Astrocyte (in vitro differentiated cells and primary cell): ENCODE data around the gene CCNI2. TPM values are rescaled to one million over a fixed set of nuclear protein-coding genes. Genes with fewer than 3 reads are reported as not detected.

Experiments used
- DNase-seq: peaks from one replicate; pipeline ENCODE4 v3.0.0-alpha.2; 2010; ENCODE audit warnings: low read depth
- FAIRE-seq: peaks from 2 replicates; lab custom pipeline; 2011; peaks lifted over from hg19 to GRCh38; lab: Jason Lieb, UNC
- H2AFZ ChIP-seq: 2 replicates; pipeline ENCODE4 v1.6.0; 2012; ENCODE audit warnings: low read depth, low read length, inconsistent platforms
- H3K27ac ChIP-seq: 2 replicates; pipeline ENCODE4 v1.5.1; 2011; ENCODE audit warnings: low read depth, low read length, inconsistent platforms
- H3K27me3 ChIP-seq: 2 replicates; pipeline ENCODE4 v1.6.0; 2011; ENCODE audit warnings: low read length, inconsistent platforms; ENCODE audit not compliant: insufficient read depth
- H3K36me3 ChIP-seq: 2 replicates; pipeline ENCODE4 v1.5.1; 2011; ENCODE audit warnings: low read length, inconsistent platforms; ENCODE audit not compliant: insufficient read depth
- H3K4me1 ChIP-seq: 2 replicates; pipeline ENCODE4 v1.5.1; 2011; ENCODE audit warnings: low read length, inconsistent platforms; ENCODE audit not compliant: insufficient read depth
- H3K4me2 ChIP-seq: 2 replicates; pipeline ENCODE4 v1.6.0; 2012; ENCODE audit warnings: low read length, inconsistent platforms
- H3K4me3 ChIP-seq: 2 replicates; pipeline ENCODE4 v1.5.1; 2011; ENCODE audit warnings: low read depth, mild to moderate bottlenecking, low read length, inconsistent platforms; ENCODE audit not compliant: insufficient read depth
- H3K79me2 ChIP-seq: 2 replicates; pipeline ENCODE4 v1.6.0; 2012; ENCODE audit warnings: mild to moderate bottlenecking, low read length, inconsistent platforms; ENCODE audit not compliant: insufficient read depth
- H3K9ac ChIP-seq: 2 replicates; pipeline ENCODE4 v1.6.0; 2012; ENCODE audit warnings: mild to moderate bottlenecking, low read length, inconsistent platforms
- H3K9me3 ChIP-seq: 2 replicates; pipeline ENCODE4 v1.5.1; 2012; ENCODE audit warnings: low read depth, mild to moderate bottlenecking, low read length, inconsistent platforms; ENCODE audit not compliant: insufficient read depth
- H4K20me1 ChIP-seq: 2 replicates; pipeline ENCODE4 v1.6.0; 2012; ENCODE audit warnings: low read length, inconsistent platforms; ENCODE audit not compliant: insufficient read depth
- H3K27ac Mint-ChIP-seq: one replicate; pipeline ENCODE4 v1.8.0; 2021; ENCODE audit warnings: mild to moderate bottlenecking, mixed read lengths; ENCODE audit not compliant: unreplicated experiment
- H3K27me3 Mint-ChIP-seq: one replicate; pipeline ENCODE4 v1.8.0; 2021; ENCODE audit warnings: low read depth, mixed read lengths; ENCODE audit not compliant: unreplicated experiment
- H3K36me3 Mint-ChIP-seq: one replicate; pipeline ENCODE4 v1.8.0; 2021; ENCODE audit warnings: low read depth, mixed read lengths; ENCODE audit not compliant: unreplicated experiment
- H3K4me1 Mint-ChIP-seq: one replicate; pipeline ENCODE4 v1.8.0; 2021; ENCODE audit warnings: low read depth, mixed read lengths; ENCODE audit not compliant: unreplicated experiment
- H3K4me3 Mint-ChIP-seq: one replicate; pipeline ENCODE4 v1.8.0; 2021; ENCODE audit warnings: mild to moderate bottlenecking, moderate library complexity, mixed read lengths; ENCODE audit not compliant: unreplicated experiment
- H3K9me3 Mint-ChIP-seq: one replicate; pipeline ENCODE4 v1.8.0; 2021; ENCODE audit warnings: mild to moderate bottlenecking, mixed read lengths; ENCODE audit not compliant: unreplicated experiment
- CTCF ChIP-seq: IDR thresholded peaks from 2 replicates; pipeline ENCODE4 v1.5.1; 2011; ENCODE audit warnings: low read depth, mild to moderate bottlenecking, inconsistent platforms, low read length, moderate library complexity; ENCODE audit not compliant: insufficient read depth
- EZH2 ChIP-seq: IDR thresholded peaks from 2 replicates; pipeline ENCODE4 v1.6.1; 2012; ENCODE audit warnings: mild to moderate bottlenecking, low read length, inconsistent platforms; ENCODE audit not compliant: insufficient read depth
- total RNA-seq: library from RNA; stranded (reverse); gene quantifications from 2 replicates; pipeline ENCODE4 v1.2.1, GENCODE V29; 2021

CCNI2 gene
- total RNA-seq, 1 donor from 2014 or later = 0.16 TPM

GRCh38 chr5:132763181-132764036, 16.2 kb downstream of the CCNI2 start:
- H3K79me2 ChIP-seq = peaks cover 23% of the 10 kb centered on the region
- no peak for FAIRE-seq

GRCh38 chr5:132764051-132764450, 16.8 kb downstream of the CCNI2 start:
- no peak overlapping the region for H3K9ac ChIP-seq
- no peak overlapping the region for H3K27ac ChIP-seq
- no peak overlapping the region for H3K4me3 Mint-ChIP-seq
- H3K27me3 ChIP-seq = no peaks in the 10 kb centered on the region
- peaks cover 38% of the 10 kb centered on the region for H4K20me1 ChIP-seq
- H3K27me3 Mint-ChIP-seq = no peaks in the 10 kb centered on the region
- H3K36me3 Mint-ChIP-seq = peaks cover 30% of the 10 kb centered on the region
- no peak for FAIRE-seq
- peaks cover 15% of the 10 kb centered on the region for H3K4me1 ChIP-seq
- no peak overlapping the region for H3K4me2 ChIP-seq
- DNase-seq = no peak
- peaks cover 29% of the 10 kb centered on the region for H3K79me2 ChIP-seq
- TF ChIP-seq EZH2 (no peak), CTCF (no peak)
- H3K27ac Mint-ChIP-seq = no peak overlapping the region
- no peaks in the 10 kb centered on the region for H3K9me3 ChIP-seq
- no peak overlapping the region for H2AFZ ChIP-seq
- H3K4me3 ChIP-seq = no peak overlapping the region
- H3K4me1 Mint-ChIP-seq = peaks cover 19% of the 10 kb centered on the region
- peaks cover 10% of the 10 kb centered on the region for H3K36me3 ChIP-seq
- H3K9me3 Mint-ChIP-seq = no peaks in the 10 kb centered on the region

More at GRCh38 chr5:132763181-132764036, 16.2 kb downstream of the CCNI2 start:
- Mint-ChIP-seq H3K27me3 (no peaks in the 10 kb centered on the region), H3K27ac (no peak overlapping the region), H3K36me3 (peaks cover 34% of the 10 kb centered on the region), H3K4me3 (no peak overlapping the region), H3K9me3 (no peaks in the 10 kb centered on the region), H3K4me1 (peaks cover 16% of the 10 kb centered on the region)
- Histone ChIP-seq H3K27ac (no peak overlapping the region), H3K9ac (no peak overlapping the region), H3K9me3 (no peaks in the 10 kb centered on the region), H3K4me3 (no peak overlapping the region), H2AFZ (no peak overlapping the region), H3K36me3 (peaks cover 13% of the 10 kb centered on the region), H4K20me1 (peaks cover 31% of the 10 kb centered on the region), H3K27me3 (no peaks in the 10 kb centered on the region), H3K4me1 (peaks cover 13% of the 10 kb centered on the region), H3K4me2 (no peak overlapping the region)
- DNase-seq = no peak
- TF ChIP-seq EZH2 (no peak), CTCF (no peak)
